Ishikawa (cell line): ENCODE data around the gene WNK2.

ENCODE experiments used
- CEBPB ChIP-seq: IDR thresholded peaks from 2 replicates; pipeline ENCODE4 v1.6.1; 2012
- CREB1 ChIP-seq: IDR thresholded peaks from 2 replicates; pipeline ENCODE4 v1.6.1; 2012; ENCODE audit warnings: low read depth
- EGR1 ChIP-seq: IDR thresholded peaks from 2 replicates; pipeline ENCODE4 v1.6.1; 2012
- EP300 ChIP-seq: IDR thresholded peaks from 2 replicates; pipeline ENCODE4 v1.6.1; 2012; ENCODE audit warnings: borderline replicate concordance
- FOXM1 ChIP-seq: IDR thresholded peaks from 2 replicates; pipeline ENCODE4 v1.6.1; 2012; ENCODE audit warnings: low read depth, borderline replicate concordance
- MAX ChIP-seq: IDR thresholded peaks from 2 replicates; pipeline ENCODE4 v1.6.1; 2012
- NFIC ChIP-seq: IDR thresholded peaks from 2 replicates; pipeline ENCODE4 v1.6.1; 2012
- RAD21 ChIP-seq: IDR thresholded peaks from 2 replicates; pipeline ENCODE4 v1.6.1; 2012; ENCODE audit warnings: low read depth
- REST ChIP-seq: IDR thresholded peaks from 2 replicates; pipeline ENCODE4 v1.6.1; 2012; ENCODE audit warnings: low read depth, mild to moderate bottlenecking
- TAF1 ChIP-seq: IDR thresholded peaks from 2 replicates; pipeline ENCODE4 v1.6.1; 2012; ENCODE audit warnings: low read depth, mild to moderate bottlenecking
- TCF12 ChIP-seq: IDR thresholded peaks from 2 replicates; pipeline ENCODE4 v1.6.1; 2012; ENCODE audit warnings: low read depth
- TEAD4 ChIP-seq: IDR thresholded peaks from 2 replicates; pipeline ENCODE4 v1.6.1; 2012
- USF1 ChIP-seq: IDR thresholded peaks from 2 replicates; pipeline ENCODE4 v1.6.1; 2012
- YY1 ChIP-seq: IDR thresholded peaks from 2 replicates; pipeline ENCODE4 v1.6.1; 2012; ENCODE audit warnings: low read depth
- ZBTB7A ChIP-seq: IDR thresholded peaks from 2 replicates; pipeline ENCODE4 v1.6.1; 2012; ENCODE audit warnings: low read depth

Gene WNK2

GRCh38 chr9:93319301-93319991, 135.5 kb downstream of the WNK2 start:
- TF ChIP-seq CREB1 (no peak), TAF1 (no peak), RAD21 (no peak), ZBTB7A (no peak)

- TF ChIP-seq EP300 (no peak), TCF12 (no peak), USF1 (no peak), NFIC (no peak), MAX (no peak), EGR1 (no peak), CEBPB (no peak), ZBTB7A (no peak), CREB1 (no peak), YY1 (no peak), TEAD4 (no peak), TAF1 (no peak), RAD21 (no peak), FOXM1 (no peak), REST (no peak)
Observed at GRCh38 chr9:93319992-93320500, 136.1 kb downstream of the WNK2 start.

- TF ChIP-seq RAD21 (no peak), CEBPB (no peak), EGR1 (no peak), FOXM1 (no peak), USF1 (no peak), NFIC (no peak), TAF1 (no peak), EP300 (no peak), ZBTB7A (no peak), YY1 (no peak), TEAD4 (no peak), CREB1 (no peak), TCF12 (no peak), MAX (no peak), REST (no peak)
Observed at GRCh38 chr9:93320591-93321219, 136.8 kb downstream of the WNK2 start.

- TF ChIP-seq FOXM1 = no peak
- no peak for TF ChIP-seq TAF1
- no peak for TF ChIP-seq CREB1
- TF ChIP-seq RAD21 = no peak
- TF ChIP-seq TCF12 = no peak
- no peak for TF ChIP-seq EP300
- TF ChIP-seq MAX = no peak
- no peak for TF ChIP-seq YY1
- TF ChIP-seq USF1 = no peak
- no peak for TF ChIP-seq TEAD4
- TF ChIP-seq REST = no peak
- TF ChIP-seq ZBTB7A = no peak
- no peak for TF ChIP-seq CEBPB
- TF ChIP-seq EGR1 = no peak
Observed at GRCh38 chr9:93321220-93321610, 137.3 kb downstream of the WNK2 start.
